ENCODE results near the gene ZNF398.

The ZNF398 gene

DNA sequence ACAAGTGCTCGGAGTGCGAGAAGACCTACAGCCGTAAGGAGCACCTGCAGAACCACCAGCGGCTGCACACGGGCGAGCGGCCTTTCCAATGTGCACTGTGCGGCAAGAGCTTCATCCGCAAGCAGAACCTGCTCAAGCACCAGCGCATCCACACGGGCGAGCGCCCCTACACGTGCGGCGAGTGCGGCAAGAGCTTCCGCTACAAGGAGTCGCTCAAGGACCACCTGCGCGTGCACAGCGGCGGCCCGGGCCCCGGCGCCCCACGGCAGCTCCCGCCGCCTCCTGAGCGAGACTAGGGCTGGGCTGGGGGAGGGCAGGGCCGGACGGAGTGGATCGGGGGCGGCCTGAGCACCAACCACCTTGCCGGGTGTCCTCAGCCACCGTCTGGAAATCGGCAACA lies 77.1 kb downstream of the ZNF398 start:
- no peak for TF ChIP-seq EP300 (IDR thresholded peaks at IDR 0.05; ENCODE audit: borderline replicate concordance)
- no peak for TF ChIP-seq CEBPB (IDR thresholded peaks at IDR 0.05)
- TF ChIP-seq CREB1 (IDR thresholded peaks at IDR 0.05; ENCODE audit: low read depth): no peak
- TF ChIP-seq TEAD4 (IDR thresholded peaks at IDR 0.05): no peak
- no peak for TF ChIP-seq NFIC (IDR thresholded peaks at IDR 0.05)
- TF ChIP-seq, protein P1, sequence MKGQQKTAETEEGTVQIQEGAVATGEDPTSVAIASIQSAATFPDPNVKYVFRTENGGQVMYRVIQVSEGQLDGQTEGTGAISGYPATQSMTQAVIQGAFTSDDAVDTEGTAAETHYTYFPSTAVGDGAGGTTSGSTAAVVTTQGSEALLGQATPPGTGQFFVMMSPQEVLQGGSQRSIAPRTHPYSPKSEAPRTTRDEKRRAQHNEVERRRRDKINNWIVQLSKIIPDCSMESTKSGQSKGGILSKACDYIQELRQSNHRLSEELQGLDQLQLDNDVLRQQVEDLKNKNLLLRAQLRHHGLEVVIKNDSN (IDR thresholded peaks at IDR 0.05): no peak
- TF ChIP-seq, protein P2, sequence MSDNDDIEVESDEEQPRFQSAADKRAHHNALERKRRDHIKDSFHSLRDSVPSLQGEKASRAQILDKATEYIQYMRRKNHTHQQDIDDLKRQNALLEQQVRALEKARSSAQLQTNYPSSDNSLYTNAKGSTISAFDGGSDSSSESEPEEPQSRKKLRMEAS (IDR thresholded peaks at IDR 0.05): no peak
- TF ChIP-seq, protein P3, sequence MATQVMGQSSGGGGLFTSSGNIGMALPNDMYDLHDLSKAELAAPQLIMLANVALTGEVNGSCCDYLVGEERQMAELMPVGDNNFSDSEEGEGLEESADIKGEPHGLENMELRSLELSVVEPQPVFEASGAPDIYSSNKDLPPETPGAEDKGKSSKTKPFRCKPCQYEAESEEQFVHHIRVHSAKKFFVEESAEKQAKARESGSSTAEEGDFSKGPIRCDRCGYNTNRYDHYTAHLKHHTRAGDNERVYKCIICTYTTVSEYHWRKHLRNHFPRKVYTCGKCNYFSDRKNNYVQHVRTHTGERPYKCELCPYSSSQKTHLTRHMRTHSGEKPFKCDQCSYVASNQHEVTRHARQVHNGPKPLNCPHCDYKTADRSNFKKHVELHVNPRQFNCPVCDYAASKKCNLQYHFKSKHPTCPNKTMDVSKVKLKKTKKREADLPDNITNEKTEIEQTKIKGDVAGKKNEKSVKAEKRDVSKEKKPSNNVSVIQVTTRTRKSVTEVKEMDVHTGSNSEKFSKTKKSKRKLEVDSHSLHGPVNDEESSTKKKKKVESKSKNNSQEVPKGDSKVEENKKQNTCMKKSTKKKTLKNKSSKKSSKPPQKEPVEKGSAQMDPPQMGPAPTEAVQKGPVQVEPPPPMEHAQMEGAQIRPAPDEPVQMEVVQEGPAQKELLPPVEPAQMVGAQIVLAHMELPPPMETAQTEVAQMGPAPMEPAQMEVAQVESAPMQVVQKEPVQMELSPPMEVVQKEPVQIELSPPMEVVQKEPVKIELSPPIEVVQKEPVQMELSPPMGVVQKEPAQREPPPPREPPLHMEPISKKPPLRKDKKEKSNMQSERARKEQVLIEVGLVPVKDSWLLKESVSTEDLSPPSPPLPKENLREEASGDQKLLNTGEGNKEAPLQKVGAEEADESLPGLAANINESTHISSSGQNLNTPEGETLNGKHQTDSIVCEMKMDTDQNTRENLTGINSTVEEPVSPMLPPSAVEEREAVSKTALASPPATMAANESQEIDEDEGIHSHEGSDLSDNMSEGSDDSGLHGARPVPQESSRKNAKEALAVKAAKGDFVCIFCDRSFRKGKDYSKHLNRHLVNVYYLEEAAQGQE (IDR thresholded peaks at IDR 0.05; ENCODE audit: low read depth): no peak
- no peak for TF ChIP-seq EGR1 (IDR thresholded peaks at IDR 0.05)
- TF ChIP-seq YY1 (IDR thresholded peaks at IDR 0.05; ENCODE audit: low read depth): no peak
- no peak for TF ChIP-seq RAD21 (IDR thresholded peaks at IDR 0.05; ENCODE audit: low read depth)
- TF ChIP-seq ZBTB7A (IDR thresholded peaks at IDR 0.05; ENCODE audit: low read depth): no peak
- no peak for TF ChIP-seq TCF12 (IDR thresholded peaks at IDR 0.05; ENCODE audit: low read depth)

DNA sequence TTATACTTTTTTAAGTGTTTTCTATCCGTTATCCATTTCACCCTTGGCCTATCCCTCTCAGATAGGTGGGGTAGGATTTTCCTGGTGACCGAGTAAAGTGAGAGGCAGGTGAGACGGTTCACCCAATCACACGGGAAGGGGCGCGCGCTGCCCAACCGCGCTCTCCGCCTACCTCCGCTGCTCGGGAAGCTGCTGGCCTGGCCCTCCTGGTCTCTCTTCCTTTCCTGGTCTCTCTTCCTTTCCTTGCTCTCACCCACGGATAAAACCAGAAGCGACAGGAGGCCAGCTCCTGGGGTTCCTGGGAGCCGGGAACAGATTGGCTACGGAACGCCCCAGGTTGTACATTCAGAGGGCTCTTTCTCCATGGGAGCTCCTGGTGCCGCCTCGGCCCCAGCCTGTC lies 77.9 kb downstream of the ZNF398 start:
- TF ChIP-seq, protein P1 (IDR thresholded peaks at IDR 0.05): no peak
- TF ChIP-seq, protein P2 (IDR thresholded peaks at IDR 0.05): no peak
- TF ChIP-seq RAD21 (IDR thresholded peaks at IDR 0.05; ENCODE audit: low read depth) (no peak), TEAD4 (IDR thresholded peaks at IDR 0.05) (no peak), CREB1 (IDR thresholded peaks at IDR 0.05; ENCODE audit: low read depth) (no peak), EGR1 (IDR thresholded peaks at IDR 0.05) (no peak), EP300 (IDR thresholded peaks at IDR 0.05; ENCODE audit: borderline replicate concordance) (no peak), TAF1 (IDR thresholded peaks at IDR 0.05; ENCODE audit: low read depth) (no peak), YY1 (IDR thresholded peaks at IDR 0.05; ENCODE audit: low read depth) (no peak), FOXM1 (IDR thresholded peaks at IDR 0.05; ENCODE audit: borderline replicate concordance, low read depth) (no peak), NFIC (IDR thresholded peaks at IDR 0.05) (no peak), TCF12 (IDR thresholded peaks at IDR 0.05; ENCODE audit: low read depth) (no peak), CEBPB (IDR thresholded peaks at IDR 0.05) (no peak)

DNA sequence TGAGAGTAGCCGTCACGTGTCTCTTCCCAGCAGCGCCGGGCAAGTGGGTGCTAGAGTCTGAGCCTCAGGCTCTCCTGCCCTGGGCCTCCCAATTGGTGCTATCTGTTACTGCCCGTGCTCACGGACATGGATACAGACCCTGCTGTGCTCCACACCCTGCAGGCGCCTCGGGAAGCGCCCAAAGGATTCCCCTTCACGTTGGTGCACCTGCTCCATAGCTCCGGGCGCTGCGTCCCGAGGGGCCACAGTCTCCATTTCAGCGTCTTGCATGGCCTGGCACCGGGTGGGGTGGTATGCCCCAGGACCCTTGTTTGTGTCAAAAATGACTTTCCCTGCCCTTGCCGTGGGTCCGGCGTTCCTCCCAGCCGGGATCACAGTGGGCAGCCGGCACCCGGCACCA lies 78.4 kb downstream of the ZNF398 start:
- TF ChIP-seq, protein P2 (IDR thresholded peaks at IDR 0.05): no peak
- no peak for TF ChIP-seq EP300 (IDR thresholded peaks at IDR 0.05; ENCODE audit: borderline replicate concordance)
- TF ChIP-seq ZBTB7A (IDR thresholded peaks at IDR 0.05; ENCODE audit: low read depth): no peak
- TF ChIP-seq TCF12 (IDR thresholded peaks at IDR 0.05; ENCODE audit: low read depth): no peak
- TF ChIP-seq TEAD4 (IDR thresholded peaks at IDR 0.05): no peak
- TF ChIP-seq, protein P3 (IDR thresholded peaks at IDR 0.05; ENCODE audit: low read depth): no peak
- no peak for TF ChIP-seq CEBPB (IDR thresholded peaks at IDR 0.05)
- TF ChIP-seq CREB1 (IDR thresholded peaks at IDR 0.05; ENCODE audit: low read depth): no peak
- TF ChIP-seq YY1 (IDR thresholded peaks at IDR 0.05; ENCODE audit: low read depth): no peak
- TF ChIP-seq RAD21 (IDR thresholded peaks at IDR 0.05; ENCODE audit: low read depth): no peak
- TF ChIP-seq TAF1 (IDR thresholded peaks at IDR 0.05; ENCODE audit: low read depth): no peak
- no peak for TF ChIP-seq FOXM1 (IDR thresholded peaks at IDR 0.05; ENCODE audit: borderline replicate concordance, low read depth)
- TF ChIP-seq EGR1 (IDR thresholded peaks at IDR 0.05): no peak
- TF ChIP-seq NFIC (IDR thresholded peaks at IDR 0.05): no peak
- TF ChIP-seq, protein P1 (IDR thresholded peaks at IDR 0.05): no peak

DNA sequence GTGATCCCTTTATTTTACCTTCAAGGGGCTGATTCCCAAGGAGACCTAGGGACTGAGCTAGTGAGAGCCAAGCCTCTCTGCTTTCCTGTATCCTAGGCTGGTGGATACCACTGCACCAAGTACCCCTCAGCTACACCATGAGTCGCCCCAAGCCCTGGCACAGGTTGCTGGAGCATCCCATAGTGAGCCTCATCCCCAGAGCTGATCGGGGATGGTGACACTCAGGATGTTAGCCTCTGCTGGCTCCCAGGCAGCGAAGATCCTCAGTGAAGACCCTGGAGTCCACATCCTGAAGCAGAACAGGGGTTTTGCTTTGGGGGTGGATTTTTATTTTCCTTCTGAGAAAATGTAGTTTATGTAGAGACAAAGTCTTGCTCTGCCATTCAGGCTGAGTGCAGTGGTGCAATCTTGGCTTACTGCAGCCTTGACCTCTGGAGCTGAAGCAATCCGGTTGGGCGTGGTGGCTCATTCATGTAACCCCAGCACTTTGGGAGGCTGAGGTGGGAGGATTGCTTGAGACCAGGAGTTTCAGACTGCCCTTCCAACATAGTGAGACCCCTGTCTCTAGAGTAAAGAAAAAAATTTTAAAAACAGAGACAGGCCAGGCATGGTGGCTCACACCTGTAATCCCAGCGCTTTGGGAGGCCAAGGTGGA lies 79.7 kb downstream of the ZNF398 start:
- no peak for TF ChIP-seq NFIC (IDR thresholded peaks at IDR 0.05)
- TF ChIP-seq EP300 (IDR thresholded peaks at IDR 0.05; ENCODE audit: borderline replicate concordance): no peak
- TF ChIP-seq FOXM1 (IDR thresholded peaks at IDR 0.05; ENCODE audit: borderline replicate concordance, low read depth): no peak
- TF ChIP-seq ZBTB7A (IDR thresholded peaks at IDR 0.05; ENCODE audit: low read depth): no peak
- TF ChIP-seq CEBPB (IDR thresholded peaks at IDR 0.05): no peak
- no peak for TF ChIP-seq RAD21 (IDR thresholded peaks at IDR 0.05; ENCODE audit: low read depth)
- no peak for TF ChIP-seq YY1 (IDR thresholded peaks at IDR 0.05; ENCODE audit: low read depth)
- no peak for TF ChIP-seq CREB1 (IDR thresholded peaks at IDR 0.05; ENCODE audit: low read depth)
- TF ChIP-seq, protein P1 (IDR thresholded peaks at IDR 0.05): no peak
- TF ChIP-seq, protein P2 (IDR thresholded peaks at IDR 0.05): no peak
- no peak for TF ChIP-seq TAF1 (IDR thresholded peaks at IDR 0.05; ENCODE audit: low read depth)
- no peak for TF ChIP-seq TCF12 (IDR thresholded peaks at IDR 0.05; ENCODE audit: low read depth)
- no peak for TF ChIP-seq EGR1 (IDR thresholded peaks at IDR 0.05)
- TF ChIP-seq, protein P3 (IDR thresholded peaks at IDR 0.05; ENCODE audit: low read depth): no peak
- no peak for TF ChIP-seq TEAD4 (IDR thresholded peaks at IDR 0.05)

All from Ishikawa (cell line).